ENCODE data around the gene PHC2. TPM values are rescaled to one million over a fixed set of nuclear protein-coding genes. Genes with fewer than 3 reads are reported as not detected.

The PHC2 gene
- total and polyA plus RNA-seq, 9 of the 15 experiments (the other 6 are each of a cell fraction or from before 2014, with no cell fraction given): 3.1 to 67.6 (median 34.6) TPM

DNA sequence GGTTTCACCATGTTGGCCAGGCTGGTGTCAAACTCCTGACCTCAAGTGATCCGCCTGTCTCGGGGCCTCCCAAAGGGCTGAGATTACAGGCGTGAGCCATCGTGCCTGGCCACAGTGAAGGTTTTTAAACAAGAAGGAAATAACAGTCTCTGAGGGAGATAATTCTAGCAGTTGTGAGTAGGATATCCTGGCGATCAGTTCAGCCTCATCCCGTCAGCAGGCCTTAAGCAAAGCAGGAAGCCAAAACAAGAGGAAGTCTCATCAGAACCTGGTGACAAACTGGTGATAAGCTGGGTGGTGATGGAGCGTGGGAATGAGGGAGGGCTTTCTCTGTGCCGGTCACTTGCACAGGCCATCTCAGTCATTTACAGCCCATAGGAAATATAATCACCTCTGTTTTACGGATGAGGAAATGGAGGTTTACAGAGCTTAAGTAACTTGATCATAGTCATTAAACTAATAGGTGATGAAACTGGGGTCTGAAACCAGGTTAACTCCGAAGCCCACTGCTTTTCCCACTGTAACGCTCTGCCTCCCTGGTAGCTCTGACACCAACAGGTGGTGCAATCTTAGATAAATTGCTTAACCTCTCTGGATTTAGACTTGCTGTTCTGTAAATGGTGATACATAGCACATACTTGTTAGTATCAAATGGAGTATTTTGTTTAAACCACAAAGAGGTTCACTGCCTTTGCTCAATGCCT, 69.2 kb downstream of the PHC2 start (continued):
- no peak for TF ChIP-seq SAP30 (IDR thresholded peaks at IDR 0.05; ENCODE audit: borderline replicate concordance, insufficient read depth, low read depth, low read length, poor library complexity, severe bottlenecking)
- TF ChIP-seq SLC30A9 (CRISPR knock-in tag; IDR thresholded peaks at IDR 0.05): no peak
- TF ChIP-seq FOXK1 (CRISPR knock-in tag; IDR thresholded peaks at IDR 0.05; ENCODE audit: borderline replicate concordance): no peak
- TF ChIP-seq, protein P1, sequence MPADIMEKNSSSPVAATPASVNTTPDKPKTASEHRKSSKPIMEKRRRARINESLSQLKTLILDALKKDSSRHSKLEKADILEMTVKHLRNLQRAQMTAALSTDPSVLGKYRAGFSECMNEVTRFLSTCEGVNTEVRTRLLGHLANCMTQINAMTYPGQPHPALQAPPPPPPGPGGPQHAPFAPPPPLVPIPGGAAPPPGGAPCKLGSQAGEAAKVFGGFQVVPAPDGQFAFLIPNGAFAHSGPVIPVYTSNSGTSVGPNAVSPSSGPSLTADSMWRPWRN (IDR thresholded peaks at IDR 0.05; ENCODE audit: low read depth): no peak
- TF ChIP-seq NR2C2 (CRISPR knock-in tag; IDR thresholded peaks at IDR 0.05): no peak
- TF ChIP-seq NR2C2 (tag; IDR thresholded peaks at IDR 0.05): peak; percentile 40; the same call in 1 of the 2 replicates
- no peak for TF ChIP-seq RAD51 (IDR thresholded peaks at IDR 0.05; ENCODE audit: borderline replicate concordance, low read depth)
- TF ChIP-seq SRSF7 (optimal IDR thresholded peaks at IDR 0.05; ENCODE audit: low read depth, low read length): no peak
- TF ChIP-seq, protein P2, sequence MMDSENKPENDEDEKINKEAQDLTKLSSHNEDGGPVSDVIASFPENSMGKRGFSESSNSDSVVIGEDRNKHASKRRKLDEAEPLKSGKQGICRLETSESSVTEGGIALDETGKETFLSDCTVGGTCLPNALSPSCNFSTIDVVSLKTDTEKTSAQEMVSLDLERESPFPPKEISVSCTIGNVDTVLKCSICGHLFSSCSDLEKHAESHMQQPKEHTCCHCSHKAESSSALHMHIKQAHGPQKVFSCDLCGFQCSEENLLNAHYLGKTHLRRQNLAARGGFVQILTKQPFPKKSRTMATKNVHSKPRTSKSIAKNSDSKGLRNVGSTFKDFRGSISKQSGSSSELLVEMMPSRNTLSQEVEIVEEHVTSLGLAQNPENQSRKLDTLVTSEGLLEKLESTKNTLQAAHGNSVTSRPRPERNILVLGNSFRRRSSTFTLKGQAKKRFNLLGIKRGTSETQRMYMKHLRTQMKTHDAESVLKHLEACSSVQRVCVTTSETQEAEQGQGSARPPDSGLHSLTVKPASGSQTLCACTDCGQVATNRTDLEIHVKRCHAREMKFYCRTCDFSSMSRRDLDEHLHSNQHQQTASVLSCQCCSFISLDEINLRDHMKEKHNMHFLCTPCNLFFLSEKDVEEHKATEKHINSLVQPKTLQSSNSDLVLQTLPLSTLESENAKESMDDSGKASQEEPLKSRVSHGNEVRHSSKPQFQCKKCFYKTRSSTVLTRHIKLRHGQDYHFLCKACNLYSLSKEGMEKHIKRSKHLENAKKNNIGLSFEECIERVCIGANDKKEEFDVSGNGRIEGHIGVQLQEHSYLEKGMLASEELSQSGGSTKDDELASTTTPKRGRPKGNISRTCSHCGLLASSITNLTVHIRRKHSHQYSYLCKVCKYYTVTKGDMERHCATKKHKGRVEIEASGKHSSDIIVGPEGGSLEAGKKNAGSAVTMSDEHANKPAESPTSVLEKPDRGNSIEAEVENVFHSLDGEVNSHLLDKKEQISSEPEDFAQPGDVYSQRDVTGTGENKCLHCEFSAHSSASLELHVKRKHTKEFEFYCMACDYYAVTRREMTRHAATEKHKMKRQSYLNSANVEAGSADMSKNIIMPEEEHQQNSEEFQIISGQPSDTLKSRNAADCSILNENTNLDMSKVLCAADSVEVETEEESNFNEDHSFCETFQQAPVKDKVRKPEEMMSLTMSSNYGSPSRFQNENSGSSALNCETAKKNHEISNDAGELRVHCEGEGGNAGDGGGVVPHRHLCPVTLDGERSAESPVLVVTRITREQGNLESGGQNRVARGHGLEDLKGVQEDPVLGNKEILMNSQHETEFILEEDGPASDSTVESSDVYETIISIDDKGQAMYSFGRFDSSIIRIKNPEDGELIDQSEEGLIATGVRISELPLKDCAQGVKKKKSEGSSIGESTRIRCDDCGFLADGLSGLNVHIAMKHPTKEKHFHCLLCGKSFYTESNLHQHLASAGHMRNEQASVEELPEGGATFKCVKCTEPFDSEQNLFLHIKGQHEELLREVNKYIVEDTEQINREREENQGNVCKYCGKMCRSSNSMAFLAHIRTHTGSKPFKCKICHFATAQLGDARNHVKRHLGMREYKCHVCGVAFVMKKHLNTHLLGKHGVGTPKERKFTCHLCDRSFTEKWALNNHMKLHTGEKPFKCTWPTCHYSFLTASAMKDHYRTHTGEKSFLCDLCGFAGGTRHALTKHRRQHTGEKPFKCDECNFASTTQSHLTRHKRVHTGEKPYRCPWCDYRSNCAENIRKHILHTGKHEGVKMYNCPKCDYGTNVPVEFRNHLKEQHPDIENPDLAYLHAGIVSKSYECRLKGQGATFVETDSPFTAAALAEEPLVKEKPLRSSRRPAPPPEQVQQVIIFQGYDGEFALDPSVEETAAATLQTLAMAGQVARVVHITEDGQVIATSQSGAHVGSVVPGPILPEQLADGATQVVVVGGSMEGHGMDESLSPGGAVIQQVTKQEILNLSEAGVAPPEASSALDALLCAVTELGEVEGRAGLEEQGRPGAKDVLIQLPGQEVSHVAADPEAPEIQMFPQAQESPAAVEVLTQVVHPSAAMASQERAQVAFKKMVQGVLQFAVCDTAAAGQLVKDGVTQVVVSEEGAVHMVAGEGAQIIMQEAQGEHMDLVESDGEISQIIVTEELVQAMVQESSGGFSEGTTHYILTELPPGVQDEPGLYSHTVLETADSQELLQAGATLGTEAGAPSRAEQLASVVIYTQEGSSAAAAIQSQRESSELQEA (IDR thresholded peaks at IDR 0.05; ENCODE audit: low read depth): no peak
- peak; percentile 55; the same call in 1 of the 2 replicates for TF ChIP-seq ZNF766 (CRISPR knock-in tag; conservative IDR thresholded peaks at IDR 0.05)
- TF ChIP-seq DDX20 (tag; IDR thresholded peaks at IDR 0.05; ENCODE audit: low read depth): no peak
- peak; percentile 22; the same call in 1 of the 2 replicates for TF ChIP-seq TFAP4 (CRISPR knock-in tag; IDR thresholded peaks at IDR 0.05; ENCODE audit: borderline replicate concordance)
- peak; percentile 60 for TF ChIP-seq ATF7 (IDR thresholded peaks at IDR 0.05)
- no peak for TF ChIP-seq ESRRA (IDR thresholded peaks at IDR 0.05; ENCODE audit: borderline replicate concordance, low read depth)
- no peak for TF ChIP-seq CREBBP (IDR thresholded peaks at IDR 0.05; ENCODE audit: low read depth, low read length)
- TF ChIP-seq C11orf30 (IDR thresholded peaks at IDR 0.05; ENCODE audit: low read depth): no peak
- TF ChIP-seq ZNF232 (CRISPR knock-in tag; IDR thresholded peaks at IDR 0.05): no peak
- no peak for TF ChIP-seq ZZZ3 (IDR thresholded peaks at IDR 0.05)

All from K562 (cell line).